Mucosa of gallbladder (tissue), 1 donor: ENCODE data around the gene BCO1. TPM values are rescaled to one million over a fixed set of nuclear protein-coding genes. Genes with fewer than 3 reads are reported as not detected.

Experiments used
- DNase-seq: peaks from one replicate; pipeline ENCODE4 v3.0.0-alpha.2; 2020; ENCODE audit warnings: low spot score
- total RNA-seq: library from RNA; stranded (reverse); gene quantifications from one replicate; pipeline ENCODE4 v1.2.1, GENCODE V29; 2021
- donor health status: DM: no; HTN: no; CAD: no.

BCO1 gene
- total RNA-seq, 1 donor from 2014 or later, result 6.6 TPM

DNA sequence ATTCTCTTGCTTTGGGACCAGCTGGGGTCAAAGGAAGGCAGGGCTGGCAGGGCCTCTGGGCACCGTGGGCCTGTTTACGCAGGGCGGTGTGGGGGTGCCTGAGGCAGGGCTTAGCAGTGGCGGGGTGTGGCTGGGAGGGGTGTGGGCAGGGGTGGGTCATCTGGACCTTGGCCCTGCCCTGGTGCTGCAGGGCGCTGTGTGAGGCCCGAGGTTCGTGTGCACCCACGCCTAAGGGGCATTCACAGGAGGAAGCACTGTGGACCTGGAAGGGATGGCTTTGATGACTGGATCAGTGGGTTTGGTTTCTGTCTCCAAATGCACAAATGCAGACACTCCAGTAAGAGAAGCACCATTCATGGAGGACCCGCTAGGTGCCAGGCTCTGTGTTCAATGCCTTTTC, 37.3 kb downstream of the BCO1 start:
- peak; percentile 32 for DNase-seq

GRCh38 chr16:81276323-81276722, 37.8 kb downstream of the BCO1 start:
- no peak for DNase-seq

- DNase-seq, result peak; percentile 76
Measured at GRCh38 chr16:81277541-81278080, 39.1 kb downstream of the BCO1 start.

GRCh38 chr16:81278526-81278925, 40.0 kb downstream of the BCO1 start:
- DNase-seq, result no peak

GRCh38 chr16:81279392-81279791, 40.9 kb downstream of the BCO1 start:
- no peak for DNase-seq

DNA sequence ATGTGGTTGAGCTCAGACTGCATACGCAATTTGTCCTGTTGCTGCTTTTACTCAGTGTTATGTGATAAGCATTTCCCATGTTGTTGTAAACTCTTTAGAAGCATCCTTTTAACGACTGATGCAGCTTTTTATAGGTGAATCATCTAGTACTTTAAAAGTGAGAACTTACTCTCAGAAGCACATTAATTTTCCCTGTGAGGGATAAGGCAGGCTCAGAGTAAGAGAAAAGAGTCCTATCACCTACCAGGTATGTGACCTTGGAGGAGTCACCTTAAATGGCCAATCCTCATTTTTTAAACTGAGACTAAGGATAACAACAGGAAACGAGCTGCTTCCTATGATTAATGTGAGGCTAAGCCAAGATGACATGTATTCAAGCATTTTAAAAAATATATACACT, 41.9 kb downstream of the BCO1 start:
- DNase-seq, result no peak

DNA sequence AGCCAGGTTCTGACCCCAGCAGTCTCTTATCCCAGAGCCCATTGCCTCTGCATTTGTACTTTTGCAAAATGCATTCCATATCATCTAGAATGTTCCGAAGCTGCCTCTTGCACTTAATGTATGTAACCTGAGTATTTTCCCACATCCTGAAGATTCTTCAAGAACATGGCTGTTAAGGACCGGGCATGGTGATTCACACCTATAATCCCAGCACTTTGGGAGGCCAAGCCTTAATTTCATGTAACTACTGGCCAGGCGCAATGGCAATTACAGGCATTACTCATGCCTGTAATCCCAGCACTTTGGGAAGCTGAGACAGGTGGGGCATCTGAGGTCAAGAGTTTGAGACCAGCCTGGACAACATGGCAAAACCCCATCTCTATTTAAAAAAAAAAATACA, 44.6 kb downstream of the BCO1 start:
- no peak for DNase-seq

- DNase-seq, result no peak
Measured at GRCh38 chr16:81284995-81285600, 46.6 kb downstream of the BCO1 start.

GRCh38 chr16:81286190-81286589, 47.7 kb downstream of the BCO1 start:
- DNase-seq, result no peak

DNA sequence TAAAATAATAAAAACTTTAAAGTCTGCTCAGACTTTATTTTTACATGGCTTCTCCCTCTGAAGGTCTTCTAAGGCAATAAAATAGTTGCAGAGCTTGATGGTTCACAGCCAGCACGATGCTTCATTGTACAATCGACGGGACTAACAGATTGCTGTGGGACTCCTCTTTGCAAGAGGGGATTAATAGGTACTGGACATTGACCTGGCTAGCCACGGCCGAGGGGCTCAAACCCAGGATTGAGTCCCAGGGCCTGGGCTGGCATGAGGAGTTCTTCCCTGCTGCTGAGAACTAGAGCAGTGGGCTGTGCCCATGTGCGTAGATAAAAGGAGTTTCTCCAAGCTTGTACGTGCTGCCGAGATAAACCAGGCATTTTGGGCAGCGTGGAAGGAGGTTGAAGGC, 52.6 kb downstream of the BCO1 start:
- DNase-seq, result no peak

GRCh38 chr16:81292936-81293335, 54.4 kb downstream of the BCO1 start:
- no peak for DNase-seq

GRCh38 chr16:81293909-81294802, 55.7 kb downstream of the BCO1 start:
- peak; percentile 26 for DNase-seq

DNA sequence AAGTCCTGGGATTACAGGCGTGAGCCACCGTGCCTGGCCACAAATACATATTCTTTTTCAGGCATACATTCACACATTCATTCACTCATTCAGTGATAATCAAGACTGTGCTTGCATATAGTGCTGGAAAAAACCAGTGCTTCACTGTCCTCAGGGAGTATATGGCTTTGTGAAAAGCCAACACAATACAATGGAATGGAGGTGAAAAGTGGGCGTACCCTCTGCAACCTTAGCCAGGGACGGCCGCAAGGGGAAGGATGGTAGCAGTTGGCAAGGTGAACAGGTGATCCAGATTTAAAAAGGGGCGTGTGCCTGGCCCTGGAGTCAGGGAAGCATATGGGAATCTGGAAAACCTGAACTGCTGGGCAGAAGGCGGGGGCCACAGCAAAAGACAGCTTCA, 58.1 kb downstream of the BCO1 start:
- no peak for DNase-seq

GRCh38 chr16:81307770-81308169, 69.3 kb downstream of the BCO1 start:
- no peak for DNase-seq

DNA sequence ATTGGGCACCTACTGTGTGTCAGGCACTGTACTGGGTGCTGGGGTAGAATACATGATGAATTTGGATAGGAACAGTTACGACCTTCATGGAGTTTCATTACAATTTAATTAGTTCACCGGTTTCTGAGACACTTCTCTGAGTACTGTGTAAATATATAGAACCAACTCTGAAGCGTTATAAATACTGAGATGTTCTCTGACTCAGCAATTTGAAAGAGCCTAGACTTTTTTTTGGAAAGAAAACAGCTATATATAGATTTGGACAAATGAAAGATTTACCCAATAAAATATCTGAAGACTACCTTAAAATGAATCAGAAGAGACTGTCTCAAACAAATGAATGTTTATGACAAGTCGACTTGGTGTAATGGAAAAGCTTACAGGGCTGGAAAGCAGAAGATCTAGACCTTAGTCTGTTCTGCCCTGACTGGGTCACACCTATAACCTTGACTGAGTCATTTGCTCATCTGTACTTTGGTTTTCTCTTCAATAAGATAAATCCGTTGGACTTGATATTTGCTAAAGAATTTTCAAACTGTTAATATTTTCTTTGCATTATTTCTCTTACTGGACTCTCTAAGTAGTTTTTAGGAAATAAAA, 71.7 kb downstream of the BCO1 start:
- DNase-seq, result no peak

DNA sequence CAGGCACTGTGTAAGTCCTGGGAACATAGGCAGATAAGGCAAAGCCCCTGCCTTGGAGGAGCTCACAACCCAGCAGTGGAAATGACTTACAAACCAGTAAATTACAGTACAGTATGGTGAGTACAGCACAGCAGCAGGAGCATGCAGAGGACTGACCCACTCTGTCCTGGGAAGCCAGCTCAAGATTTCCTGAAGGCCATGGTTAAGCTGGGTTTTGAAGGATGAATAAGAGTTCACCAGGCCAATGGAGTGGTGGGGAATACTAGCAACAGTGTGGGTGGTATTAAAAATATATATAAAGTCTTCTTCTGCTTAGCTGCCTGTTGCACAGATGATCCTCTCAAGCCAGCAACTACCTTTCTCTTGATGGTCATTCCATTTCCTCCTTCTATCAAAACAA, 73.3 kb downstream of the BCO1 start:
- no peak for DNase-seq

DNA sequence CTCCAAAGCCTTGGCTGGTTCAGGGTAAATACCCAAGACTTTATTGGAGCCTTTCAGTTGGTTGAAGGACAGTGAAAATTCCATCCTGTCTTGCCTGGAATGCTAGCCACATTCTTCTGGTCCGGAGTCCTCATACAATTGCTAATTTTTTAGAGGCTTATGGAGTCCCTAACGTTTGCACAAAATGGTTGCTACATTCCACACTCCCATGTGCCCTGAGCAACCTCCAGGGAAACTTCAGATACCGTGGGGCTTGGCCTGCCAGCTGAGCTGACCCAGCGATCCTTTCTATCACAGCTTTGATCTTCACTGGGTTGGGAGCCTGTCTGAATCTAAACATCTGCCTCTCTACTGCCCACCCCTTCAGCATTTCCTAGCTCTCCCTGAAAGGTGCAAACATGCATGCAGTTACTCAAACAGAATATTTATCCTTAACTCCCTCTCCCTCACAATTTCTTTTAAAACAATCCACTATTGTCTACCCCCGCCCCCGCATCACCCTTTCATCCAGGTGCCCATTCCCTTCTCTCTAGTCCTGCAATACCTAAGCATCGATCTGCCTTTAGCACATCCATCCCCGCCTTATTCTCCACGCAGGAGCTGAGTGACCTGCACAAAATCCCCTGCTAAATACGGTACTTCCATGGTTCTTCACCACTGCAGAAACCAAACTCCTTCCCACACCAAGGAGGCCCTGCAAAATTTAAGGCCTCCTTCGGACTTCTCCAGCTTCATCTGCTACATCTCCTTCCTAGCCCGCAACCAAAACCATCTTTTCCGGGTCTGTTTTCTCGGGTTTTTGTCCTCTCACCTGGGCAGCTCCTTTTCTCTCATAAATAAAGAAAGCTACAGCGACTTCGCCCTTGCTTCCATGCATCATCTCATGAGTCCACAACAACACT, 75.5 kb downstream of the BCO1 start:
- no peak for DNase-seq

- peak; percentile 97 for DNase-seq
Measured at GRCh38 chr16:81314603-81315270, 76.2 kb downstream of the BCO1 start, which contains the start of gene GAN. TSS of gene GAN (plus strand) at chr16:81314962. CDS start at chr16:81315114, 152 bp downstream.

GRCh38 chr16:81315271-81316175, 77.0 kb downstream of the BCO1 start:
- peak; percentile 60 for DNase-seq

GRCh38 chr16:81316176-81316496, 77.6 kb downstream of the BCO1 start:
- no peak for DNase-seq
